ENCODE measurements around the gene PSMA8.
"Not testable (repeated sequence)": the region's sequence is repeated elsewhere in the genome, so short reads cannot be mapped to it uniquely, and the experiment has no call there.

Gene PSMA8

DNA sequence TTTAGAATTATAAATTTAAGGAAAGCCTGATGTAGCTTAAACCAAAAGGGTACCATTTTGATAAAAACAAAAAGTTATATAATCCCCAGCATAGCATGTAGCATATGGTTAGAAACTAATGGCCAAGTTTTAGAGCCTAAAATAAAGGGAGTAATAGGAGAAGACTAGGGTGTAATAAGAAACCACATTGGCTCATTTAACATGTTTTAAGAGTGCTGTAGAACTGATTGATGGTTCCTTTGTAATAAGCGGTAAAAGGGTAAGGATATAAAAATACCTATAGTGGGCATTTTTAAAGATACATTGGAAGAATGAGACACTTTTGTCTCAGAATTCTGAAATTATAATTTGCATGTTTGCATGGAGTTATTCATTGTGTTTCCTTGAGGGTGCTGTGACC is 1.9 kb downstream of the PSMA8 start:
- H3K36me3 ChIP-seq = no peaks in the 10 kb centered on the region
- no peaks in the 10 kb centered on the region for H3K27me3 ChIP-seq (ENCODE audit: insufficient read depth, low read depth, severe bottlenecking)
- TF ChIP-seq, protein P1, sequence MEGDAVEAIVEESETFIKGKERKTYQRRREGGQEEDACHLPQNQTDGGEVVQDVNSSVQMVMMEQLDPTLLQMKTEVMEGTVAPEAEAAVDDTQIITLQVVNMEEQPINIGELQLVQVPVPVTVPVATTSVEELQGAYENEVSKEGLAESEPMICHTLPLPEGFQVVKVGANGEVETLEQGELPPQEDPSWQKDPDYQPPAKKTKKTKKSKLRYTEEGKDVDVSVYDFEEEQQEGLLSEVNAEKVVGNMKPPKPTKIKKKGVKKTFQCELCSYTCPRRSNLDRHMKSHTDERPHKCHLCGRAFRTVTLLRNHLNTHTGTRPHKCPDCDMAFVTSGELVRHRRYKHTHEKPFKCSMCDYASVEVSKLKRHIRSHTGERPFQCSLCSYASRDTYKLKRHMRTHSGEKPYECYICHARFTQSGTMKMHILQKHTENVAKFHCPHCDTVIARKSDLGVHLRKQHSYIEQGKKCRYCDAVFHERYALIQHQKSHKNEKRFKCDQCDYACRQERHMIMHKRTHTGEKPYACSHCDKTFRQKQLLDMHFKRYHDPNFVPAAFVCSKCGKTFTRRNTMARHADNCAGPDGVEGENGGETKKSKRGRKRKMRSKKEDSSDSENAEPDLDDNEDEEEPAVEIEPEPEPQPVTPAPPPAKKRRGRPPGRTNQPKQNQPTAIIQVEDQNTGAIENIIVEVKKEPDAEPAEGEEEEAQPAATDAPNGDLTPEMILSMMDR (IDR thresholded peaks at IDR 0.05; ENCODE audit: low read depth, low read length) = no peak
- no peak overlapping the region for H3K4me3 ChIP-seq (ENCODE audit: low read depth, low read length)
- no peaks in the 10 kb centered on the region for H3K9me3 ChIP-seq (ENCODE audit: severe bottlenecking)
- DNase-seq = no peak
- no peak overlapping the region for H3K27ac ChIP-seq

DNA sequence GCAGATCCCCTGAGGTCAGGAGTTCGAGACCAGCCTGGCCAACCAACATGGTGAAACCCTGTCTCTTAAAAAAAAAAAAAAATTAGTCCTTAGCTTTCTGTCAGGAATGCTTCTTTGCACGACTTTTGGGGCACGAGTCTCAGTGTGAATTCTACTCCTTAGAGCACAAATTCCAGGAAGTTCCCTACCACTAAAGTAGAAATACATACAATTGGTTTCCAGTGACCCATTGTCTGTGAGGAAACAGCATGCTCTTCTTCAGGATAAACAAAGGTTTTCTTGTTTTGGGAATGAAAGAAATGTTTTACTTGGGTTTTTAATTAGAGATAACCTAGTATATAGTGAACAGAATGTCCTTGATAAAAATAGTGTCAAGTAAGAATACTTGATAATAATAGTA is 23.7 kb downstream of the PSMA8 start:
- H3K27ac ChIP-seq = no peak overlapping the region
- no peak overlapping the region for H3K4me3 ChIP-seq (ENCODE audit: low read depth, low read length)
- H3K27me3 ChIP-seq (ENCODE audit: insufficient read depth, low read depth, severe bottlenecking) = no peaks in the 10 kb centered on the region
- no peaks in the 10 kb centered on the region for H3K36me3 ChIP-seq
- no peak for DNase-seq
- TF ChIP-seq, protein P1 (IDR thresholded peaks at IDR 0.05; ENCODE audit: low read depth, low read length) = no peak
- no peaks in the 10 kb centered on the region for H3K9me3 ChIP-seq (ENCODE audit: severe bottlenecking)

DNA sequence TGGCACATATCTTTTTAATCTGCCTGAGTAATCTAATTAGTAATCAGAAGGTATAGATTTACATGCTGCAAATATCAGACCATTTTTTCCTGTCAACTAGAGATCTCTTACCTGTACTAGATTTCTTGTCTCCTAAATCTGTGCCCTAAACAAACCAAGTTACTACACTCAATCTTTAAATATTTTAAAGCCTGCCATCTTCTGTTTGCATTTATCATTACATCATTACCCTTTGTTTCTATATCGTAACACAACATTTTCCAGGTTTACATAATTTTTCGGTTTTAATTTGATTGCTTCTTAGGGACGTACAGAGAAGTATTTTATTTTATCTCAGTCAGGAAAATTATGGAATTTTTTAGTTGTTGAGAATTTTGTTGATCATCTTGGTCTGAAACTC is 25.7 kb downstream of the PSMA8 start:
- Histone ChIP-seq H3K9me3 (ENCODE audit: severe bottlenecking) (no peaks in the 10 kb centered on the region), H3K4me3 (ENCODE audit: low read depth, low read length) (no peak overlapping the region), H3K36me3 (no peaks in the 10 kb centered on the region), H3K27ac (no peak overlapping the region), H3K27me3 (ENCODE audit: insufficient read depth, low read depth, severe bottlenecking) (no peaks in the 10 kb centered on the region)
- no peak for DNase-seq
- TF ChIP-seq, protein P1 (IDR thresholded peaks at IDR 0.05; ENCODE audit: low read depth, low read length) = no peak

DNA sequence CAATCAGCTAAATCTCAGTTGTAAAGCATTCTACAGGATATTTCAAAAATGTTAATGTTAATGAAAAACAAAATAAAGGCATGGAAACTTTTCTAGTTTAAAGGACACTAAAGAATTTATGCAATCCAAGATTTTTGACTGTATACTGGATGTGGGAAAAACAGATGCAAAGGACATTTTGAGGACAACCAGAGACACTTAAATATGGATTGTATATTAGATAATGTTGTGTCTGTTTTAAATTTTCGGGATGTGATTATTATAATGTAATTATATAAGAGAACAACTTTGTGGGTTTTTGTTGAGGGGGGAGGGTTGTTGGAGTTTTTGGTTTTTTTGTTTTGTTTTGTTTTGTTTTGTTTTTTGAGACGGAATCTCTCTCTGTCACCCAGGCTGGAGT is 30.9 kb downstream of the PSMA8 start:
- no peak for DNase-seq
- no peaks in the 10 kb centered on the region for H3K9me3 ChIP-seq (ENCODE audit: severe bottlenecking)
- no peak overlapping the region for H3K27ac ChIP-seq
- TF ChIP-seq, protein P1 (IDR thresholded peaks at IDR 0.05; ENCODE audit: low read depth, low read length) = no peak
- no peaks in the 10 kb centered on the region for H3K27me3 ChIP-seq (ENCODE audit: insufficient read depth, low read depth, severe bottlenecking)
- H3K36me3 ChIP-seq = no peaks in the 10 kb centered on the region
- H3K4me3 ChIP-seq (ENCODE audit: low read depth, low read length) = no peak overlapping the region

DNA sequence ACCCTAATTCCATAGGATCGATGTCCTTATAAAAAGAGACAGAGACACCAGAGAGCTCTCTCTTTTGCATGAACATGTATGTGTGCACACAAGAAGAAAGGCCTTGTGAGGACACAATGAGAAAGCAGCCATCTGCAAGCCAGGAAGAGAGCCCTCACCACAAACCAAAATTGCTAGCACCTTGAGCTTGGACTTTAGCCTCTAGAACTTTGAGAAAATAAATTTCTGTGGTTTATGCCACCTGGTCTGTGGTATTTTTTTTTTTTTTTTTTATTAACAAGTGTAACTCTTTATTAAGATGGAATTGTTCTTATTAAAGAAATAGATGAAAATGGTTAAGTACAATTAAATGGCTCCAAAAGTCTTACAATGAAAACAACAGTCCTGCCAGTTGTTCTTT is 33.9 kb downstream of the PSMA8 start:
- not testable (repeated sequence) for H3K27ac ChIP-seq; H3K4me3 ChIP-seq (ENCODE audit: low read depth, low read length); H3K27me3 ChIP-seq (ENCODE audit: insufficient read depth, low read depth, severe bottlenecking); H3K9me3 ChIP-seq (ENCODE audit: severe bottlenecking); DNase-seq; H3K36me3 ChIP-seq

DNA sequence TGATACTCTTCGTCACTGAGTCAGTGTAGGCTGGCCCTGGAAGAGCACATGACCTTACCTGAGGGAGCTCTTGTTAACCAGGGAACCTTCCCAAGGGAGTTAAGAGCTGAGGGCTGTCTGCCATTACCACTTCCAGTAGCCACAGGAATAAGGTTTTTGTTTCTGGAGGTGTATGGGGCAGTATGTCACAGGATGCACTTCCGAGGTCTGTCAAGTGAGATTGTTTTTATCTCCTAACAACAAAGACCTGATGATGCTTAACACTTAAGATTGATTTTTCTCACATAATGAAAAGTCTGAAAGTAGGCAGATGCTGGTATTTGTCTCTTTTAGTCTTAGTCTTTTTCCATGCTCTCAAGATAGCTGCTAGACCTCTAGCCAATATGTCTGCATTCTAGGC is 41.8 kb downstream of the PSMA8 start:
- TF ChIP-seq, protein P1 (IDR thresholded peaks at IDR 0.05; ENCODE audit: low read depth, low read length) = no peak
- Histone ChIP-seq H3K27ac (no peak overlapping the region), H3K9me3 (ENCODE audit: severe bottlenecking) (no peaks in the 10 kb centered on the region), H3K27me3 (ENCODE audit: insufficient read depth, low read depth, severe bottlenecking) (no peaks in the 10 kb centered on the region), H3K4me3 (ENCODE audit: low read depth, low read length) (no peak overlapping the region), H3K36me3 (no peaks in the 10 kb centered on the region)
- no peak for DNase-seq
